ENCODE measurements around the gene KERA. TPM values are rescaled to one million over a fixed set of nuclear protein-coding genes. Genes with fewer than 3 reads are reported as not detected.
"Not testable (repeated sequence)": the region's sequence is repeated elsewhere in the genome, so short reads cannot be mapped to it uniquely, and the experiment has no call there.

KERA gene
- total RNA-seq, 6 experiments from 2014 or later: not detected

GRCh38 chr12:91091916-91092715 lies 34.3 kb upstream of the KERA start:
- WGBS (ENCODE audit: insufficient coverage, low coverage, low lambda C conversion rate, missing lambda C conversion rate): 38% methylated on average over 3 of the region's 6 CpGs
- no peak for DNase-seq
- Histone ChIP-seq H3K9me3 (no peaks in the 10 kb centered on the region), H3K27ac (no peak overlapping the region), H3K4me3 (no peak overlapping the region), H3K27me3 (no peaks in the 10 kb centered on the region), H3K36me3 (no peaks in the 10 kb centered on the region), H3K4me1 (peaks cover 0 to 2% (median 0%) of the 10 kb centered on the region in 4 donors)
- no peak for TF ChIP-seq CTCF (IDR thresholded peaks at IDR 0.05)
- no peak for TF ChIP-seq POLR2A (IDR thresholded peaks at IDR 0.05)
- intact Hi-C loops (cut with DNase I): no loop called here
- ATAC-seq: no peak

- H3K27me3 ChIP-seq; H3K9me3 ChIP-seq; intact Hi-C loops (cut with DNase I); DNase-seq; ATAC-seq; H3K4me1 ChIP-seq; H3K27ac ChIP-seq; H3K4me3 ChIP-seq; H3K36me3 ChIP-seq: not testable (repeated sequence)
- WGBS (ENCODE audit: insufficient coverage, low coverage, low lambda C conversion rate, missing lambda C conversion rate): 56% methylated on average over 2 of the region's 2 CpGs
Measured at GRCh38 chr12:91089953-91090352, 32.1 kb upstream of the KERA start.

GRCh38 chr12:91080041-91080440 lies 22.2 kb upstream of the KERA start:
- H3K9me3 ChIP-seq: no peaks in the 10 kb centered on the region
- no peaks in the 10 kb centered on the region for H3K27me3 ChIP-seq
- H3K4me3 ChIP-seq: no peak overlapping the region
- ATAC-seq (no peak), DNase-seq (no peak)
- TF ChIP-seq POLR2A (IDR thresholded peaks at IDR 0.05) (no peak), CTCF (IDR thresholded peaks at IDR 0.05) (no peak)
- 32% methylated on average over 1 of the region's 1 CpG for WGBS (ENCODE audit: insufficient coverage, low coverage, low lambda C conversion rate, missing lambda C conversion rate)
- H3K4me1 ChIP-seq: no peaks in the 10 kb centered on the region
- intact Hi-C loops (cut with DNase I): no loop called here
- H3K36me3 ChIP-seq: no peaks in the 10 kb centered on the region
- no peak overlapping the region for H3K27ac ChIP-seq

- intact Hi-C loops (cut with DNase I): no loop called here
- no peaks in the 10 kb centered on the region for H3K27me3 ChIP-seq
- H3K36me3 ChIP-seq: no peaks in the 10 kb centered on the region
- ATAC-seq: no peak
- H3K4me1 ChIP-seq: no peaks in the 10 kb centered on the region
- no peak overlapping the region for H3K27ac ChIP-seq
- DNase-seq: no peak
- H3K4me3 ChIP-seq: no peak overlapping the region
- WGBS (ENCODE audit: insufficient coverage, low coverage, low lambda C conversion rate, missing lambda C conversion rate): 38% methylated on average over 1 of the region's 1 CpG
- no peaks in the 10 kb centered on the region for H3K9me3 ChIP-seq
- TF ChIP-seq CTCF (IDR thresholded peaks at IDR 0.05): no peak
- TF ChIP-seq POLR2A (IDR thresholded peaks at IDR 0.05): no peak
Measured at GRCh38 chr12:91078501-91078900, 20.7 kb upstream of the KERA start.

- intact Hi-C loops (cut with DNase I): no loop called here
- Histone ChIP-seq H3K36me3 (no peaks in the 10 kb centered on the region), H3K4me3 (no peak overlapping the region), H3K27me3 (no peaks in the 10 kb centered on the region), H3K4me1 (no peaks in the 10 kb centered on the region), H3K9me3 (no peaks in the 10 kb centered on the region), H3K27ac (no peak overlapping the region)
- DNase-seq (no peak), ATAC-seq (no peak)
- WGBS (ENCODE audit: insufficient coverage, low coverage, low lambda C conversion rate, missing lambda C conversion rate): 53% methylated on average over 5 of the region's 5 CpGs
- TF ChIP-seq POLR2A (IDR thresholded peaks at IDR 0.05): no peak
- no peak for TF ChIP-seq CTCF (IDR thresholded peaks at IDR 0.05)
Measured at GRCh38 chr12:91077228-91077954, 19.6 kb upstream of the KERA start.

All from right lobe of liver (tissue), 6 donors.